GM21717 (cell line): Measurements from ENCODE around the gene ASTN2.
A peak's percentile ranks its signal among the peaks of the same experiment; 100 is the strongest.

Source experiments
- ATAC-seq: cut with Tn5 transposase; IDR thresholded peaks from one replicate; pipeline ENCODE4 v1.9.1; 2021; ENCODE audit warnings: mild to moderate bottlenecking, moderate library complexity; ENCODE audit not compliant: unreplicated experiment

ASTN2 gene

GRCh38 chr9:116689486-116690032, 725.3 kb downstream of the ASTN2 start:
- no peak for ATAC-seq

GRCh38 chr9:116688806-116689485, 725.9 kb downstream of the ASTN2 start:
- ATAC-seq, result no peak

- ATAC-seq, result no peak
These were observed 727.1 kb downstream of the ASTN2 start for GRCh38 chr9:116687754-116688135.

GRCh38 chr9:116687074-116687753, 727.6 kb downstream of the ASTN2 start, which contains the start of gene TRIM32:
Gene TRIM32, plus strand, starts transcription at chr9:116687305. Its CDS starts 10,438 bp downstream, at chr9:116697743.
- peak; percentile 99 for ATAC-seq

DNA sequence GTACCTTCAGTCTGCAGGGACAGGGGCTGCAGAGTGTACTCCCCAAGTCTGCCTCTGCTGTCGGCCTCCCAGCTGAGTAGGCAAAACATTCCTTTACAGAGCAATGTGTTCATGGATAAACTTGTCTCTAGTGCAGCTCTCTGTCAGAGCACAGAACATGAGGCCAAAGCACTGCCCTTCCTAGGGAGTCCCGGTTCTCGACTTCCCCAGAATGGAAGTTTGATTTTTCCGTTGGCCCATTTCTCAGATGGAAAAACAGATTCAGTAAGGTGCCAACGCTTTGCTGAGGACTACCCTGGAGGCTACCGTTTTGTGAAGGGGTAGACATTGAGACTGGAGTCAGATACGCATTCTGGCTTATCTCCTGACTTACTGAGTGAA, 728.2 kb downstream of the ASTN2 start:
- ATAC-seq, result peak; percentile 44

DNA sequence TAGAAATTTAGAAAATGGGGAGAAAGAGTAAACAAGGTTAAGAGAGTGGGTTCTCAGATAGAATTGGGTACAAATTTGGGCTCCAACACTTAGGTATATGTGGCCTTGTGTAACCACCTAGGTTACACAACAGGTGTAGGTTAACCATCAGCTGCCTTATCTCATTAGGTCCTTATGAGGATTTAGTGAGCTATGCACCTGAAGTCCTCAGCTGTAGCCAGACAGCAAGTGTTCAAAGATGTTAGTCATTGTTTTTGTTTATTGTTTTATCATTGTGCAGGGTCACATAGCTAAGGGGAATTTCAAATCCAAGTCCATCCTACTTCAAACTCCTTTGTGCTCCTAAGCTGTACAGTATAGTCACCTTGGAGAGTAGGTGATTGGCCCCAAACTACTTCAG, 728.7 kb downstream of the ASTN2 start:
- ATAC-seq, result no peak

DNA sequence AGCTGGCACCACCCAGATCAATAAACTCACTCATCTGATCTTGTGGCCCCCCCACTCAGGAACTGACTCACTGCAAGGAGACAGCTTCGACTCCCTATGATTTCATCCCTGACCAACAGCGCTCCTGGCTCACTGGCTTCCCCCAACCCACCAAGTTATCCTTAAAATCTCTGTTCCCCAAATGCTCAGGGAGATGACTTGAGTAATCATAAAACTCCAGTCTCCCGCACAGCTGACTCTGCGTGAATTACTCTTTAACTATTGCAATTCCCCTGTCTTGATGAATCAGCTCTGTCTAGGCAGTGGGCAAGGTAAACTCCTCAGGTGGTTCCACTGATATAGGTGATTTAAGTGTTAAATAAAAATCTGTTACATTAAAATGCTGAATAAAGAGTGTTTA, 729.7 kb downstream of the ASTN2 start:
- ATAC-seq, result no peak

GRCh38 chr9:116683535-116683934, 731.3 kb downstream of the ASTN2 start:
- ATAC-seq, result no peak

DNA sequence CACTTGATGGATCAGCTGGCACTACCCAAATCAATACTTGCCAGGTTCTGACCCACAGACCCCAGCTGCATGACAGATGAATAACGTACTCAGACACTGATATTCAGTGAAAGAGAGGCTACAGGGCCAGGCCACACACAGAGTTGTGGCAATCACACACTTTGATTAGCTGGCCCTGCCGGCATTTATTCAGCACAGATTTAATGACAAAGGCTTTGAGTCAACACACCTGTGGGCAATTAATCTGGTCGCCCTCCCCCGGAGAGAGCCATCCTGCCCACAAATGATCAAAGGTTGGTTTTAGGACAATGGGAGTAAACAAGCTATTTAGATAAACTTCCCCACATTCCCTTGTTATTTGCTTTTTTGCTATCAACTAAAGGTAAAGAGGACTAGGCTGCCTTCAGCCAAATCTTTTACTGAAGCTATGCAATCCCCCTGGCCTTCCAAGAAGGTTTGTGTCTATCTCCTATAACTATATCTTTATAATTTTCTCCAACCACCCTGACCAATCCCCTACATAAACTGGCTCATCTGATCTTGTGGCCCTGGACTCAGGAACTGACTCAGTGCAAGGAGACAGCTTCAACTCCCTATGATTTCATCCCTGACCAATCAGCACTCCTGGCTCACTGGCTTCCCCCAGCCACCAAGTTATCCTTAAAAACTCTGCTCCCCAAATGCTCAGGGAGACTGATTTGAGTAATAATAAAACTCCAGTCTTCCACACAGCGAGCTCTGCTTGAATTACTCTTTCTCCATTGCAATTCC, 740.5 kb downstream of the ASTN2 start:
- no peak for ATAC-seq

GRCh38 chr9:116673375-116673774, 741.5 kb downstream of the ASTN2 start:
- ATAC-seq, result no peak

- no peak for ATAC-seq
These were observed 743.3 kb downstream of the ASTN2 start for GRCh38 chr9:116671605-116672004.

DNA sequence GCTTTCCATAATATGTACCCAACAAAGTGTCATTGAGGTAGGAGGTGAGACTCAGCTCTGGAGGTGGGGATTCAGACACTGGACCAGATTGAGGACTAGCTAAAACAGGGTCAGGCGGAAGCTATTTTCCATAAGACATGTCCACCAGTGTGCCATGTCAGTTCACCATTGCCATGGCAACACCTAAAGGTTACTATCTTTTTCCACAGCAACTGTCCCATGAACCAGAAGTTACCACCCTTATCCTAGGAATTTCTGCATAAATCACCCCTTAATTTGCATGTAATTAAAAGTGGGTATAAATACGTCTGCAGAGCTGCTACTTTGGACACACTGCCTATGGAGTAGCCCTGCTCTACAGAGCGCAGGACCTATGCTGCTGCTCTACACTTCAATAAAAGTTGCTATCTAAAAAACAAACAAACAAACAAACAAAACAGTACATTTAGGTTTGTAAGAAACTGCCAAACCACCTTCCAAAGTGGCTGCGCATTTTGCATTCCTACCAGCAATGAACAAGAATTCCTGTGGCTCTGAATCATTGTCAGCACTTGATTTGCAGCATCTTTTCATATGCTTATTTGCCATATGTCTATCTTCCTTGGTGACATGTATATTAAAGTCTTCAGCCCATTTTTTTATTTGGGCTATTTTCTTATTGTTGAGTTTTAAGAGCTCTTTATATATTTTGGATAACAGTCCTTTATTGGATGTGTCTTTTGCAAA, 745.7 kb downstream of the ASTN2 start:
- no peak for ATAC-seq

DNA sequence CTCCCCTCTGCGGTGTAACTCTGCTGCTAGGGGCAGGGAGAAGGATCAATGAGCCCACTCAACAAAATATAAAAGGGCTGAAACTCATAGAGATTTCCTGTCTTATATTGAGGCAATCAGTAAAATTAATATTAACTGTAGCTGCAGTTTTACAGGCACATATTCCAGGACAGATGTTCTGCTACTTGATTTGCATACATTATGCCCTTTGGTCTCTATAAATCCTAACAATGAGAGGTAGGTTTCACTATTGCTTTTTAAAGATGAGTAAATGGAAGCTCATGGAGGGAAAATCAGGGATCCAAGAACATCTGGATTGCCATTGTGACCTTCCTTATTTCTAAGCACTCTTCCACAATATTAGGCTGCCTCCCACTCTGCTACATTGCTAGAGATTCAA, 751.3 kb downstream of the ASTN2 start:
- no peak for ATAC-seq

DNA sequence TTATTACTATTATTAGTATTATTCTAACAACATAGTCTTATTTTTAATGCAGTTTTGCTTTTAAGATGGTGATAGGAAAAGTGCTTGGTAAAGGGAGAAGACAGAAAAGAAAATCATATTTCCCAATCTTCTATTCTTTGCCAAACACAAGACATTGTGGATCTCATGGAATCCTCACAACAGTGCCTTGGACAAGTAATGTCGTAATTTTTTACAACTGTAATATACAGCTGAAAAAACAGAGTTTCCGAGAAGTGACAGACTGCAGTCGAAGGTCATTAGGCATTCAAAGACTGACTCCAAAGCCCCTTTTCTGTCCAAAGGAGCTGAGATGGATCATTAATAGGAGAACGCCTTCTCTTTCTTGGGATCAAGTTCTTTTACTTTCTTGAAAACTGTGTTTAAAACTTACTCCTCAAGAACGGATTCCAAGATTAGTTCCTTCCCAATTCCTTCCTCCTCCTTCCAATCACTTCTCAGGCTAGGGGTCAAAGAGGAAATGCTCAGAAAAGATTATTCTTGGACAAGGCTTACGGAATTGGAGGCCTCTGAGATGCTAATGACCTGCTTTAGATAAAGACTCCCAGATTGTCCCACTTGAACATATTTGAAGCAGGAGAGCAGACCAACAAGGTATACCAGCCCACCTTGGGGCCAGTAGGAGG, 752.1 kb downstream of the ASTN2 start:
- no peak for ATAC-seq

- peak; percentile 82 for ATAC-seq
These were observed 753.6 kb downstream of the ASTN2 start for GRCh38 chr9:116661037-116661954.

GRCh38 chr9:116658265-116658664, 756.6 kb downstream of the ASTN2 start:
- no peak for ATAC-seq

- ATAC-seq, result no peak
These were observed 757.9 kb downstream of the ASTN2 start for GRCh38 chr9:116656977-116657376.

- ATAC-seq, result no peak
These were observed 758.3 kb downstream of the ASTN2 start for GRCh38 chr9:116656501-116656971.

DNA sequence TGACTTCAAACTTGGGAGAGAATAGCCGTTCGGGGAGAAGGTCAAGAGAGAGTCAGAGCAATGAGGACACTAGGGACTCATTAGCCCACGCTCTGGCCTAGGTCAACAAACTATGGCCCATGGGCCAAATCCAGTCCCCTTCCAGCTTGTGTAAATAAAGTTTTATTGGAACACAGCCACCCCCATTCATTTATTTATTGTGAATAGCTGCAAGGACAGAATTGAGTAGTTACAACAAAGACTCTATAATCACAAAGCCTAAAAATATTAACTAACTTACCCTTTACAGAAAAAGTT, 760.9 kb downstream of the ASTN2 start:
- ATAC-seq, result no peak
